ENCODE measurements around the gene ILK. TPM values are rescaled to one million over a fixed set of nuclear protein-coding genes. Genes with fewer than 3 reads are reported as not detected.

ILK gene
- total and polyA plus RNA-seq, 2 experiments from 2014 or later = 114 to 126 TPM

GRCh38 chr11:6611963-6612212 lies 8.3 kb downstream of the ILK start:
- Histone ChIP-seq H3K4me1 (ENCODE audit: insufficient read depth) (peaks cover 14% of the 10 kb centered on the region), H3K27ac (peak overlapping the region; percentile 92), H3K4me3 (peak overlapping the region; percentile 65), H4K20me1 (ENCODE audit: insufficient read depth, poor library complexity, severe bottlenecking) (no peaks in the 10 kb centered on the region), H3K79me2 (peaks cover 36% of the 10 kb centered on the region), H3K27me3 (no peaks in the 10 kb centered on the region), H3K9me2 (replicated peaks; ENCODE audit: insufficient read depth) (no peaks in the 10 kb centered on the region), H3K9me3 (ENCODE audit: low read depth) (no peaks in the 10 kb centered on the region), H3K4me2 (peak overlapping the region; percentile 93), H3K36me3 (replicated peaks; ENCODE audit: insufficient read depth, low read depth) (no peaks in the 10 kb centered on the region), H2AFZ (no peak overlapping the region)
- 3% methylated on average over 12 of the region's 36 CpGs for WGBS (ENCODE audit: low lambda C conversion rate, missing lambda C conversion rate)
- TF ChIP-seq EZH2phosphoT487 (IDR thresholded peaks at IDR 0.05; ENCODE audit: low read depth, severe bottlenecking, unreplicated experiment) (no peak), CTCF (IDR thresholded peaks at IDR 0.05; ENCODE audit: poor library complexity) (no peak), EZH2 (IDR thresholded peaks at IDR 0.05; ENCODE audit: borderline replicate concordance) (no peak)
- DNase-seq (ENCODE audit: low spot score) = no peak

GRCh38 chr11:6612213-6613041 lies 8.9 kb downstream of the ILK start, which contains the start of gene TAF10:
TSS of gene TAF10 (minus strand) at chr11:6612216. CDS start at chr11:6612189, 27 bp downstream.
- peak within 1 kb of the TSS; percentile 43 for H2AFZ ChIP-seq
- peak; percentile 52 for TF ChIP-seq CTCF (IDR thresholded peaks at IDR 0.05; ENCODE audit: poor library complexity)
- no peak for TF ChIP-seq EZH2phosphoT487 (IDR thresholded peaks at IDR 0.05; ENCODE audit: low read depth, severe bottlenecking, unreplicated experiment)
- DNase-seq (ENCODE audit: low spot score) = peak; percentile 98
- H3K9me2 ChIP-seq (replicated peaks; ENCODE audit: insufficient read depth) = no peaks in the 10 kb centered on the region
- H3K79me2 ChIP-seq = peaks cover 37% of the 10 kb centered on the region
- H3K9me3 ChIP-seq (ENCODE audit: low read depth) = no peaks in the 10 kb centered on the region
- peaks cover 11% of the 10 kb centered on the region for H3K4me1 ChIP-seq (ENCODE audit: insufficient read depth)
- H3K4me3 ChIP-seq = peak within 1 kb of the TSS; percentile 65
- peak within 1 kb of the TSS; percentile 98 for H3K27ac ChIP-seq
- H3K36me3 ChIP-seq (replicated peaks; ENCODE audit: insufficient read depth, low read depth) = no peaks in the 10 kb centered on the region
- 2% methylated on average over 37 of the region's 51 CpGs for WGBS (ENCODE audit: low lambda C conversion rate, missing lambda C conversion rate)
- H4K20me1 ChIP-seq (ENCODE audit: insufficient read depth, poor library complexity, severe bottlenecking) = no peaks in the 10 kb centered on the region
- no peaks in the 10 kb centered on the region for H3K27me3 ChIP-seq
- peak within 1 kb of the TSS; percentile 93 for H3K4me2 ChIP-seq

- Histone ChIP-seq H2AFZ (no peak overlapping the region), H3K4me3 (no peak overlapping the region), H3K36me3 (replicated peaks; ENCODE audit: insufficient read depth, low read depth) (no peaks in the 10 kb centered on the region), H3K9me2 (replicated peaks; ENCODE audit: insufficient read depth) (no peaks in the 10 kb centered on the region), H3K27me3 (no peaks in the 10 kb centered on the region), H3K4me2 (peak overlapping the region; percentile 74), H3K4me1 (ENCODE audit: insufficient read depth) (peaks cover 18% of the 10 kb centered on the region), H3K79me2 (peaks cover 33% of the 10 kb centered on the region), H3K27ac (peak overlapping the region; percentile 98), H3K9me3 (ENCODE audit: low read depth) (no peaks in the 10 kb centered on the region), H4K20me1 (ENCODE audit: insufficient read depth, poor library complexity, severe bottlenecking) (no peaks in the 10 kb centered on the region)
- no peak for DNase-seq (ENCODE audit: low spot score)
- TF ChIP-seq EZH2 (IDR thresholded peaks at IDR 0.05; ENCODE audit: borderline replicate concordance) = no peak
- no peak for TF ChIP-seq EZH2phosphoT487 (IDR thresholded peaks at IDR 0.05; ENCODE audit: low read depth, severe bottlenecking, unreplicated experiment)
- no peak for TF ChIP-seq CTCF (IDR thresholded peaks at IDR 0.05; ENCODE audit: poor library complexity)
- WGBS (ENCODE audit: low lambda C conversion rate, missing lambda C conversion rate) = 98% methylated on average over 3 of the region's 3 CpGs
These were observed 9.9 kb downstream of the ILK start for GRCh38 chr11:6613496-6613895.
